Upper lobe of left lung (tissue), 6 donors: ENCODE data around the gene PUS1. TPM values are rescaled to one million over a fixed set of nuclear protein-coding genes. Genes with fewer than 3 reads are reported as not detected.

Experiments used
- ATAC-seq, 2 donors: fragments of 200-7000 bp; cut with Tn5 transposase; one replicate each; pipeline ENCODE4 v1.9.1; 2022; ENCODE audit warnings: mild to moderate bottlenecking in 2 of 2, moderate library complexity in 2 of 2; ENCODE audit not compliant: low FRiP score in 2 of 2
- DNase-seq, 2 donors: peaks; one replicate each; pipeline ENCODE4 v3.0.0-alpha.2; 2019 to 2020
- H3K27ac ChIP-seq, 4 donors: fragments of 200-600 bp; sonication (generic); one replicate each; pipeline ENCODE4 v1.5.1; 2016 to 2019
- H3K27me3 ChIP-seq, 4 donors: fragments of 200-600 bp; sonication (generic); one replicate each; pipeline ENCODE4 v1.5.1; 2017 to 2019
- H3K36me3 ChIP-seq, 4 donors: fragments of 200-600 bp; sonication (generic); one replicate each; pipeline ENCODE4 v1.5.1; 2016 to 2019
- H3K4me1 ChIP-seq, 4 donors: fragments of 200-600 bp; sonication (generic); one replicate each; pipeline ENCODE4 v1.5.1; 2018 to 2019
- H3K4me3 ChIP-seq, 4 donors: fragments of 200-600 bp; sonication (generic); one replicate each; pipeline ENCODE4 v1.5.1; 2017 to 2019; ENCODE audit warnings: mild to moderate bottlenecking in 2 of 4, moderate library complexity in 1 of 4
- H3K9me3 ChIP-seq, 4 donors: fragments of 200-600 bp; sonication (generic); one replicate each; pipeline ENCODE4 v1.5.1; 2018 to 2019
- CTCF ChIP-seq, 6 experiments: fragments of 450-650 bp in 4 of 6; fragments of 200-600 bp in 2 of 6; sonication (generic) in 2 of 6; IDR thresholded peaks; one replicate each; pipeline ENCODE4 v1.5.1; 2016 to 2019; ENCODE audit warnings: antibody characterized with exemption in 6 of 6
- EP300 ChIP-seq, 4 donors: sonication (generic); formaldehyde crosslinking; IDR thresholded peaks; one replicate each; pipeline ENCODE4 v1.5.1; 2017; ENCODE audit warnings: antibody characterized with exemption in 4 of 4, control low read depth in 2 of 4
- POLR2A ChIP-seq, 4 donors: fragments of 450-650 bp; IDR thresholded peaks; one replicate each; pipeline ENCODE4 v1.5.1; 2016 to 2017; ENCODE audit warnings: antibody characterized with exemption in 4 of 4, mild to moderate bottlenecking in 2 of 4
- POLR2AphosphoS5 ChIP-seq, 2 donors: sonication (generic); formaldehyde crosslinking; IDR thresholded peaks; one replicate each; pipeline ENCODE4 v1.5.1; 2017; ENCODE audit warnings: antibody characterized with exemption in 2 of 2
- WGBS, 2 donors: methylation state at CpG; one replicate each; pipeline ENCODE4 v1.1.5; 2017 to 2018; 5-methylcytosine and 5-hydroxymethylcytosine counted together
- total RNA-seq, 6 donors: library from RNA; depleted of rRNA in 4 of 6; stranded (reverse); fragments of >200 nt in 4 of 6; gene quantifications; one replicate each; pipeline versions ENCODE4 v1.1.0 to v1.2.1, GENCODE V29; 2016 to 2021
- donor health status: DM: no; HTN: no; CAD: no; lungs with moderate emphysema.
- donor health status: DM: no; HTN: yes; CAD: no; lungs with severe emphysema.

PUS1 gene
- total RNA-seq, 6 donors from 2014 or later, result 11.3 to 30.7 (median 22.5) TPM

DNA sequence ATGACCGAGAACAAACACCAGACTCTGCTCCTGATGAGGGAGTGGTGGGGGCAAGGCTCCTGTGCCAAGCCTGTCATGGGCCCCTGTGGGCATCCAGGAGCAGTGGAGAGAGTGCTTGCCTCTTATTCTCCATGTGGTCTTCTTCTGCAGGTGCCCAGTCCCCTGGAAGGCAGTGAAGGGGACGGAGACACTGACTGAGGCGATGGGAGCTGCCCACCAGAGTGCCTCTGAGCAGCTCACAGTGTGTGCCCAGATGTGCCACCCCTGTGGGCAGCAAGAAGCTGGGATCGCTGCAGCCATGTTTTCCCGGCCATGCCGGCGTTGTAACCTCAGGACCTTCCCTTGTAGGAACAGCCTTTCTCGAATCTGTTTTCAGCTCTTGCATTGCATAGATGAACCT, 14.3 kb downstream of the PUS1 start:
- WGBS, 2 donors, result 92 to 98% methylated on average over 7 to 8 of the region's 8 CpGs
- H3K4me3 ChIP-seq, result no peak overlapping the region
- H3K36me3 ChIP-seq, result peaks cover 5 to 51% (median 13%) of the 10 kb centered on the region in 4 donors
- no peaks in the 10 kb centered on the region for H3K9me3 ChIP-seq
- TF ChIP-seq CTCF (IDR thresholded peaks at IDR 0.05) (no peak), POLR2AphosphoS5 (IDR thresholded peaks at IDR 0.05) (no peak), EP300 (IDR thresholded peaks at IDR 0.05) (no peak), POLR2A (IDR thresholded peaks at IDR 0.05) (no peak)
- peaks cover 0 to 7% (median 2%) of the 10 kb centered on the region in 4 donors for H3K4me1 ChIP-seq
- DNase-seq (no peak), ATAC-seq (no peak)
- H3K27me3 ChIP-seq, result no peaks in the 10 kb centered on the region
- no peak overlapping the region for H3K27ac ChIP-seq

DNA sequence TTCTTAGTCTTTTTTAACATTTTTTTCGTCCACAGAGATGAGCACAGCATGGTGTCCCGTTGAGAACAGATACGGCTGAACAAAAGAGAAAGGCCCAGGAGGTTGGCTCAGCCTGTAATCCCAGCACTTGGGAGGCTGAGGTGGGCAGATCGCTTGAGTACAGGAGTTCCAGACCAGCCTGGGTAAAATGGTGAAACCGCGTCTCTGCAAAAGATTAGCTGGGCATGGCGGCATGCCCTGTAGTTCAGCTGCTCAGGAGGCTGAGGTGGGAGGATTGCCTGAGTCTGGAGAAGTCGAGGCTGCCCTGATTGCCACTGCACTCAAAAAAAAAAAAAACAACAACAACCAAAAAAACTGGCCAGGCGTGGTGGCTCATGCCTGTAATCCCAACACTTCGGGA, 14.8 kb downstream of the PUS1 start:
- no peak for DNase-seq
- WGBS, 2 donors, result 89 to 98% methylated on average over 10 of the region's 10 CpGs
- peaks cover 5 to 51% (median 13%) of the 10 kb centered on the region in 4 donors for H3K36me3 ChIP-seq

GRCh38 chr12:131944601-131945251, 15.7 kb downstream of the PUS1 start:
- TF ChIP-seq CTCF (IDR thresholded peaks at IDR 0.05) (no peak), POLR2AphosphoS5 (IDR thresholded peaks at IDR 0.05) (no peak), POLR2A (IDR thresholded peaks at IDR 0.05) (no peak), EP300 (IDR thresholded peaks at IDR 0.05) (no peak)
- Histone ChIP-seq H3K27me3 (no peaks in the 10 kb centered on the region), H3K4me1 (peaks cover 0 to 18% (median 3%) of the 10 kb centered on the region in 4 donors), H3K9me3 (no peaks in the 10 kb centered on the region), H3K27ac (no peak overlapping the region), H3K4me3 (no peak overlapping the region), H3K36me3 (peaks cover 5 to 42% (median 11%) of the 10 kb centered on the region in 4 donors)
- WGBS, 2 donors, result 93% methylated on average over 31 to 35 of the region's 35 CpGs
- DNase-seq, result peak in 1 of 2 donors; percentile 80
- ATAC-seq, result no peak

More for the DNA sequence above, 14.8 kb downstream of the PUS1 start:
- H3K4me1 ChIP-seq, result peaks cover 0 to 12% (median 2%) of the 10 kb centered on the region in 4 donors
- no peaks in the 10 kb centered on the region for H3K27me3 ChIP-seq
- no peaks in the 10 kb centered on the region for H3K9me3 ChIP-seq
- no peak overlapping the region for H3K4me3 ChIP-seq
- TF ChIP-seq POLR2A (IDR thresholded peaks at IDR 0.05) (no peak), EP300 (IDR thresholded peaks at IDR 0.05) (no peak)
- no peak overlapping the region for H3K27ac ChIP-seq
- ATAC-seq, result no peak

DNA sequence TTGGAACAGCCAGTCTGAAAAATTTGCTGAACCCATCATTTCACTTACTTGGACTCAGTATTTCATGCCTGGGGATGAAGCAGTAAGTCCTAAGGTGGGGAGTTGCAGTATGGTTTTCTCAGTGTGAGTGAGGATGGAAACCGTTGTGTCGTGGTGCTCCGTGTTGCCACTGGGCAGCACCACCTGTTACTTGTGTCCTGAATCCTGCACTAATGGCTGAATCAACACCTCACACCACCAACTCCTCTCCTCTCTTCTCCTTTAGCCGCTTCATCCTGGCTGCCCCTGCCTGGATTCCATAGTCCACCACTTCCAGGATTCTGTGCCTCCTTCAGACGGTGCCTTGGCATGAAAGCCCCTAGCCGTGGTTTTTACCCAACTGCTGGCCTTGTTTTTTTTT, 17.7 kb downstream of the PUS1 start:
- DNase-seq, result no peak
- H3K27me3 ChIP-seq, result no peaks in the 10 kb centered on the region
- H3K27ac ChIP-seq, result no peak overlapping the region
- WGBS, 2 donors, result 75 to 88% methylated on average over 6 of the region's 6 CpGs
- H3K9me3 ChIP-seq, result no peaks in the 10 kb centered on the region
- no peak for ATAC-seq
- peaks cover 8 to 35% (median 14%) of the 10 kb centered on the region in 4 donors for H3K4me1 ChIP-seq
- TF ChIP-seq POLR2A (IDR thresholded peaks at IDR 0.05) (no peak), EP300 (IDR thresholded peaks at IDR 0.05) (no peak), POLR2AphosphoS5 (IDR thresholded peaks at IDR 0.05) (no peak), CTCF (IDR thresholded peaks at IDR 0.05) (no peak)
- H3K4me3 ChIP-seq, result no peak overlapping the region
- peaks cover 4 to 28% (median 5%) of the 10 kb centered on the region in 4 donors for H3K36me3 ChIP-seq

DNA sequence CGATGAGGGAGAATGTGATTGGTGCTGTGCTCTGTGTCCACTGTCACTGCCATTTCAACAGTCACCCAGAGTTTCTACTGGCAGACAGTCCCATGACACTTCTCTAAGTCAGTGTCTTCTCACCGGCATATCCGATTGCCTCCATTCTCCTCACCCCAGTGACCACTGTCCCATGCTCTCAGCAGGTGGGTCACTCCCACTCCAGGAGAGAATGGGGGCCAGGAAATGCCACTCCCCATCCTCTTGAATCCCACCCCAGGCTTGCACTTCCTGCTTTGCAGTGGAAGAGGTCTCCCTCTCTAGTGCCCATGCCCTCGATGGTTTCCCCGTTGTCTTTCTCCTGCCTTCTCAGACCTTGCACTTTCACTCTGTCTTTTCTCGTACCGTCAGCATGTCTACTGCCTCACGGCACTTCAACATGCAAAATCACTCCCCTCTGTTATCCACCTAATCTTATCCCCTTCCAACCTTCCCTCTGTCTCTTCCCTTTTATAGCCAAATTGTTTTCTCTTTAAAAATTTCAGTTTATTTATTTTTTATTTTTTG, 18.5 kb downstream of the PUS1 start:
- peaks cover 8 to 41% (median 18%) of the 10 kb centered on the region in 4 donors for H3K4me1 ChIP-seq
- no peak for DNase-seq
- no peak overlapping the region for H3K4me3 ChIP-seq
- peak overlapping the region in 2 of 4 donors; percentile 44 to 69 for H3K27ac ChIP-seq
- ATAC-seq, result no peak
- H3K36me3 ChIP-seq, result peaks cover 0 to 22% (median 0%) of the 10 kb centered on the region in 4 donors
- WGBS, 2 donors, result 36 to 47% methylated on average over 8 of the region's 8 CpGs
- no peaks in the 10 kb centered on the region for H3K9me3 ChIP-seq
- H3K27me3 ChIP-seq, result no peaks in the 10 kb centered on the region
- TF ChIP-seq POLR2A (IDR thresholded peaks at IDR 0.05) (no peak), POLR2AphosphoS5 (IDR thresholded peaks at IDR 0.05) (no peak), EP300 (IDR thresholded peaks at IDR 0.05) (no peak), CTCF (IDR thresholded peaks at IDR 0.05) (no peak)
